HepG2 (cell line): ENCODE results near the gene TAF6L. TPM values are rescaled to one million over a fixed set of nuclear protein-coding genes. Genes with fewer than 3 reads are reported as not detected.

Experiments used
- ADNP ChIP-seq: sonication (generic); formaldehyde crosslinking; IDR thresholded peaks from 2 replicates; pipeline ENCODE4 v1.4.0; 2020; ENCODE audit warnings: missing genetic modification reagents
- ATF1 ChIP-seq: IDR thresholded peaks from 2 replicates; pipeline ENCODE4 v1.6.1; 2016; ENCODE audit warnings: mild to moderate bottlenecking, control low read depth
- HDAC6 ChIP-seq: fragments of 200-600 bp; sonication (generic); IDR thresholded peaks from 2 replicates; pipeline ENCODE4 v1.7.0; 2017; ENCODE audit warnings: mild to moderate bottlenecking, antibody characterized with exemption, low read length, low read depth
- KDM4B ChIP-seq: sonication (generic); formaldehyde crosslinking; IDR thresholded peaks from 2 replicates; pipeline ENCODE4 v1.4.0; 2020; ENCODE audit warnings: missing genetic modification reagents
- SATB2 ChIP-seq: sonication (generic); formaldehyde crosslinking; IDR thresholded peaks from 2 replicates; pipeline ENCODE4 v1.5.0; 2020; ENCODE audit warnings: missing genetic modification reagents
- SIN3B ChIP-seq: fragments of 150-350 bp; IDR thresholded peaks from 2 replicates; pipeline ENCODE4 v1.6.1; 2014; ENCODE audit warnings: low read length
- SUZ12 ChIP-seq: fragments of 150-350 bp; IDR thresholded peaks from 2 replicates; pipeline ENCODE4 v1.6.1; 2014; ENCODE audit warnings: low read depth, low read length
- ZNF205 ChIP-seq: IDR thresholded peaks from 2 replicates; pipeline ENCODE4 v1.6.1; 2018; ENCODE audit warnings: missing biosample characterization, missing genetic modification reagents
- ZNF30 ChIP-seq: sonication (generic); formaldehyde crosslinking; IDR thresholded peaks from 2 replicates; pipeline ENCODE4 v1.5.0; 2020; ENCODE audit warnings: mild to moderate bottlenecking, missing genetic modification reagents
- ZNF331 ChIP-seq: sonication (generic); formaldehyde crosslinking; IDR thresholded peaks from 2 replicates; pipeline ENCODE4 v1.4.0; 2020; ENCODE audit warnings: missing genetic modification reagents
- polyA plus RNA-seq, 8 experiments: library from polyadenylated mRNA; depleted of rRNA in 3 of 8; stranded (reverse) in 7 of 8; unstranded in 1 of 8; fragments of >200 nt; fragmentation: Illumina TruSeq in 4 of 8; extraction: Trizol in 4 of 8; gene quantifications; 2 replicates each; pipeline versions ENCODE4 v1.2.1 to v1.2.3, GENCODE V29; 2011 to 2016; ENCODE audit warnings: low read depth in 4 of 8, missing spikeins in 1 of 8, mixed read lengths in 1 of 8; ENCODE audit not compliant: insufficient read depth in 1 of 8
- total RNA-seq, 5 experiments: library from RNA; depleted of rRNA; stranded (reverse); fragments of >200 nt; fragmentation: Illumina TruSeq; extraction: Trizol; gene quantifications; 2 replicates each; pipeline ENCODE4 v1.2.3, GENCODE V29; 2016; ENCODE audit warnings: low read depth in 1 of 5
- TF ChIP-seq, protein P1 (sequence below): sonication (generic); formaldehyde crosslinking; IDR thresholded peaks from 2 replicates; pipeline ENCODE4 v1.5.0; 2020; ENCODE audit warnings: mild to moderate bottlenecking, missing genetic modification reagents, borderline replicate concordance
- TF ChIP-seq, protein P2 (sequence below): sonication (generic); formaldehyde crosslinking; IDR thresholded peaks from 2 replicates; pipeline ENCODE4 v1.5.0; 2020; ENCODE audit warnings: mild to moderate bottlenecking, missing genetic modification reagents
- TF ChIP-seq, protein P3 (sequence below): sonication (generic); formaldehyde crosslinking; IDR thresholded peaks from 2 replicates; pipeline ENCODE4 v1.5.0; 2020; ENCODE audit warnings: missing genetic modification reagents, mild to moderate bottlenecking, borderline replicate concordance
- TF ChIP-seq, protein P4 (sequence below): sonication (generic); formaldehyde crosslinking; IDR thresholded peaks from 2 replicates; pipeline ENCODE4 v1.4.0; 2020; ENCODE audit warnings: mild to moderate bottlenecking, missing genetic modification reagents
- TF ChIP-seq, protein P5 (sequence below): sonication (generic); formaldehyde crosslinking; IDR thresholded peaks from 2 replicates; pipeline ENCODE4 v1.5.0; 2020; ENCODE audit warnings: missing genetic modification reagents

The TAF6L gene
- total and polyA plus RNA-seq, 2 of the 13 experiments (the other 11 are each of a cell fraction or from before 2014, with no cell fraction given), result 12.6 to 19.4 TPM

DNA sequence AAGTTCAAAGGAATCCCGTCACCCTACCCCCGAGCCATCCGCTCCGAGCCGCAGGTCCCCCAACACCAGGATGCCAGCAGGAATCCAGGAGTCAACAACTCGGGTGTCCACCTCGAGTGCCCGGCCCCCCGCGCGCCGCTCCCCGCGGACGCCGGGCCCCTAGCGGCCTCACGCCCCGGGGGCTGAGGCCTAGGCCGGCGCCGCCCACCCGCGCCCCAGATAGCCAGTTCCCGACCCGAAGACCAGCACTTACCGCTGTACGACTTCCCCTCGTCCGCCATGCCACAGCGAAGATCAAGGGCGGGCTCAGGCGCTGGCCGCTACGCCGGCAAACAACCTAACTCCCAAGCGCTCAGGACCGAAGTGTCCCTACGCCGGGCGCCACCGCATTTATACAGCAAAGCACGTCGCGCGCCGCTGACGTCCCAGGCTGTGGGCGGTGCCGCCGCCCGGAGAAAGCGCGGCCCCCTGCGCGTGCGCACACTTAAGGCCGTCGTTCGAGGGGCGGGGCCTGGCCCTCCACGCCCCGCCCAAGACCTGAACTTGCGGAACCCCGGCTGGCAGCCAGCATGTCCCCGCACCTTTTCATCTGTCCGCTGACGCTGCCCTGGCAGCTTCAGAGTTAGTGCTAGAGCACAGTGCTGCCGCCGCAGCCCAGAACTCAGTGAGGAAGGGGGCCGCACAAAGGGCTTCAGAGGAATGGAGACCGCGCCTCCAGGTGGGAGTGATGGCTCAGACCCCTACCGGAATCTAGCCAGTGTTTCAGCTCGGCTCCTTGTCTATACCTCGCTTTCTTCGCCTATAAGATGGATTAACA lies 34.1 kb downstream of the TAF6L start, which contains the start of gene NXF1 (continued):
- TF ChIP-seq HDAC6 (no peak), SUZ12 (no peak), SIN3B (peak; percentile 65; the same call in 1 of the 2 replicates), ATF1 (CRISPR knock-in tag) (peak; percentile 93), ZNF205 (peak; percentile 86), SATB2 (CRISPR knock-in tag) (0 out of 2 replicates have a peak, but pooled peaks have one; percentile 48), ZNF30 (CRISPR knock-in tag) (no peak), KDM4B (CRISPR knock-in tag) (peak; percentile 63; the same call in 1 of the 2 replicates), ZNF331 (CRISPR knock-in tag) (peak; percentile 87), ADNP (CRISPR knock-in tag) (no peak)
- TF ChIP-seq, protein P1, sequence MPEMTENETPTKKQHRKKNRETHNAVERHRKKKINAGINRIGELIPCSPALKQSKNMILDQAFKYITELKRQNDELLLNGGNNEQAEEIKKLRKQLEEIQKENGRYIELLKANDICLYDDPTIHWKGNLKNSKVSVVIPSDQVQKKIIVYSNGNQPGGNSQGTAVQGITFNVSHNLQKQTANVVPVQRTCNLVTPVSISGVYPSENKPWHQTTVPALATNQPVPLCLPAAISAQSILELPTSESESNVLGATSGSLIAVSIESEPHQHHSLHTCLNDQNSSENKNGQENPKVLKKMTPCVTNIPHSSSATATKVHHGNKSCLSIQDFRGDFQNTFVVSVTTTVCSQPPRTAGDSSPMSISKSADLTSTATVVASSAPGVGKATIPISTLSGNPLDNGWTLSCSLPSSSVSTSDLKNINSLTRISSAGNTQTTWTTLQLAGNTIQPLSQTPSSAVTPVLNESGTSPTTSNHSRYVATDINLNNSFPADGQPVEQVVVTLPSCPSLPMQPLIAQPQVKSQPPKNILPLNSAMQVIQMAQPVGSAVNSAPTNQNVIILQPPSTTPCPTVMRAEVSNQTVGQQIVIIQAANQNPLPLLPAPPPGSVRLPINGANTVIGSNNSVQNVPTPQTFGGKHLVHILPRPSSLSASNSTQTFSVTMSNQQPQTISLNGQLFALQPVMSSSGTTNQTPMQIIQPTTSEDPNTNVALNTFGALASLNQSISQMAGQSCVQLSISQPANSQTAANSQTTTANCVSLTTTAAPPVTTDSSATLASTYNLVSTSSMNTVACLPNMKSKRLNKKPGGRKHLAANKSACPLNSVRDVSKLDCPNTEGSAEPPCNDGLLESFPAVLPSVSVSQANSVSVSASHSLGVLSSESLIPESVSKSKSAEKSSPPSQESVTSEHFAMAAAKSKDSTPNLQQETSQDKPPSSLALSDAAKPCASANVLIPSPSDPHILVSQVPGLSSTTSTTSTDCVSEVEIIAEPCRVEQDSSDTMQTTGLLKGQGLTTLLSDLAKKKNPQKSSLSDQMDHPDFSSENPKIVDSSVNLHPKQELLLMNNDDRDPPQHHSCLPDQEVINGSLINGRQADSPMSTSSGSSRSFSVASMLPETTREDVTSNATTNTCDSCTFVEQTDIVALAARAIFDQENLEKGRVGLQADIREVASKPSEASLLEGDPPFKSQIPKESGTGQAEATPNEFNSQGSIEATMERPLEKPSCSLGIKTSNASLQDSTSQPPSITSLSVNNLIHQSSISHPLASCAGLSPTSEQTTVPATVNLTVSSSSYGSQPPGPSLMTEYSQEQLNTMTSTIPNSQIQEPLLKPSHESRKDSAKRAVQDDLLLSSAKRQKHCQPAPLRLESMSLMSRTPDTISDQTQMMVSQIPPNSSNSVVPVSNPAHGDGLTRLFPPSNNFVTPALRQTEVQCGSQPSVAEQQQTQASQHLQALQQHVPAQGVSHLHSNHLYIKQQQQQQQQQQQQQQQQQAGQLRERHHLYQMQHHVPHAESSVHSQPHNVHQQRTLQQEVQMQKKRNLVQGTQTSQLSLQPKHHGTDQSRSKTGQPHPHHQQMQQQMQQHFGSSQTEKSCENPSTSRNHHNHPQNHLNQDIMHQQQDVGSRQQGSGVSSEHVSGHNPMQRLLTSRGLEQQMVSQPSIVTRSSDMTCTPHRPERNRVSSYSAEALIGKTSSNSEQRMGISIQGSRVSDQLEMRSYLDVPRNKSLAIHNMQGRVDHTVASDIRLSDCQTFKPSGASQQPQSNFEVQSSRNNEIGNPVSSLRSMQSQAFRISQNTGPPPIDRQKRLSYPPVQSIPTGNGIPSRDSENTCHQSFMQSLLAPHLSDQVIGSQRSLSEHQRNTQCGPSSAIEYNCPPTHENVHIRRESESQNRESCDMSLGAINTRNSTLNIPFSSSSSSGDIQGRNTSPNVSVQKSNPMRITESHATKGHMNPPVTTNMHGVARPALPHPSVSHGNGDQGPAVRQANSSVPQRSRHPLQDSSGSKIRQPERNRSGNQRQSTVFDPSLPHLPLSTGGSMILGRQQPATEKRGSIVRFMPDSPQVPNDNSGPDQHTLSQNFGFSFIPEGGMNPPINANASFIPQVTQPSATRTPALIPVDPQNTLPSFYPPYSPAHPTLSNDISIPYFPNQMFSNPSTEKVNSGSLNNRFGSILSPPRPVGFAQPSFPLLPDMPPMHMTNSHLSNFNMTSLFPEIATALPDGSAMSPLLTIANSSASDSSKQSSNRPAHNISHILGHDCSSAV (CRISPR knock-in tag), result peak; percentile 69; the same call in 1 of the 2 replicates
- TF ChIP-seq, protein P2, sequence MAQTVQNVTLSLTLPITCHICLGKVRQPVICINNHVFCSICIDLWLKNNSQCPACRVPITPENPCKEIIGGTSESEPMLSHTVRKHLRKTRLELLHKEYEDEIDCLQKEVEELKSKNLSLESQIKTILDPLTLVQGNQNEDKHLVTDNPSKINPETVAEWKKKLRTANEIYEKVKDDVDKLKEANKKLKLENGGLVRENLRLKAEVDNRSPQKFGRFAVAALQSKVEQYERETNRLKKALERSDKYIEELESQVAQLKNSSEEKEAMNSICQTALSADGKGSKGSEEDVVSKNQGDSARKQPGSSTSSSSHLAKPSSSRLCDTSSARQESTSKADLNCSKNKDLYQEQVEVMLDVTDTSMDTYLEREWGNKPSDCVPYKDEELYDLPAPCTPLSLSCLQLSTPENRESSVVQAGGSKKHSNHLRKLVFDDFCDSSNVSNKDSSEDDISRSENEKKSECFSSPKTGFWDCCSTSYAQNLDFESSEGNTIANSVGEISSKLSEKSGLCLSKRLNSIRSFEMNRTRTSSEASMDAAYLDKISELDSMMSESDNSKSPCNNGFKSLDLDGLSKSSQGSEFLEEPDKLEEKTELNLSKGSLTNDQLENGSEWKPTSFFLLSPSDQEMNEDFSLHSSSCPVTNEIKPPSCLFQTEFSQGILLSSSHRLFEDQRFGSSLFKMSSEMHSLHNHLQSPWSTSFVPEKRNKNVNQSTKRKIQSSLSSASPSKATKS, result no peak
- TF ChIP-seq, protein P3, sequence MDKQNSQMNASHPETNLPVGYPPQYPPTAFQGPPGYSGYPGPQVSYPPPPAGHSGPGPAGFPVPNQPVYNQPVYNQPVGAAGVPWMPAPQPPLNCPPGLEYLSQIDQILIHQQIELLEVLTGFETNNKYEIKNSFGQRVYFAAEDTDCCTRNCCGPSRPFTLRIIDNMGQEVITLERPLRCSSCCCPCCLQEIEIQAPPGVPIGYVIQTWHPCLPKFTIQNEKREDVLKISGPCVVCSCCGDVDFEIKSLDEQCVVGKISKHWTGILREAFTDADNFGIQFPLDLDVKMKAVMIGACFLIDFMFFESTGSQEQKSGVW (CRISPR knock-in tag), result no peak
- TF ChIP-seq, protein P4, sequence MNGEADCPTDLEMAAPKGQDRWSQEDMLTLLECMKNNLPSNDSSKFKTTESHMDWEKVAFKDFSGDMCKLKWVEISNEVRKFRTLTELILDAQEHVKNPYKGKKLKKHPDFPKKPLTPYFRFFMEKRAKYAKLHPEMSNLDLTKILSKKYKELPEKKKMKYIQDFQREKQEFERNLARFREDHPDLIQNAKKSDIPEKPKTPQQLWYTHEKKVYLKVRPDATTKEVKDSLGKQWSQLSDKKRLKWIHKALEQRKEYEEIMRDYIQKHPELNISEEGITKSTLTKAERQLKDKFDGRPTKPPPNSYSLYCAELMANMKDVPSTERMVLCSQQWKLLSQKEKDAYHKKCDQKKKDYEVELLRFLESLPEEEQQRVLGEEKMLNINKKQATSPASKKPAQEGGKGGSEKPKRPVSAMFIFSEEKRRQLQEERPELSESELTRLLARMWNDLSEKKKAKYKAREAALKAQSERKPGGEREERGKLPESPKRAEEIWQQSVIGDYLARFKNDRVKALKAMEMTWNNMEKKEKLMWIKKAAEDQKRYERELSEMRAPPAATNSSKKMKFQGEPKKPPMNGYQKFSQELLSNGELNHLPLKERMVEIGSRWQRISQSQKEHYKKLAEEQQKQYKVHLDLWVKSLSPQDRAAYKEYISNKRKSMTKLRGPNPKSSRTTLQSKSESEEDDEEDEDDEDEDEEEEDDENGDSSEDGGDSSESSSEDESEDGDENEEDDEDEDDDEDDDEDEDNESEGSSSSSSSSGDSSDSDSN (CRISPR knock-in tag), result peak; percentile 90
- TF ChIP-seq, protein P5, sequence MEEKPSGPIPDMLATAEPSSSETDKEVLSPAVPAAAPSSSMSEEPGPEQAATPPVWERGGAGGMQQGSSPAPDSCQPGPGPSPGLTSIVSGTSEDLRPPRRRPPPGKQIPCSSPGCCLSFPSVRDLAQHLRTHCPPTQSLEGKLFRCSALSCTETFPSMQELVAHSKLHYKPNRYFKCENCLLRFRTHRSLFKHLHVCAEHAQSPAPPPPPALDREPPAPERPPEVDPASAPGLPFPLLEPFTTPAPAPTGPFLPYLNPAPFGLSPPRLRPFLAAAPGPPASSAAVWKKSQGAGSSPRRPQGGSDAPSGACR (CRISPR knock-in tag), result no peak
